HG02970 (cell line): Measurements from ENCODE around the gene CCDC106.

Experiments
- ATAC-seq: cut with Tn5 transposase; IDR thresholded peaks from one replicate; pipeline ENCODE4 v1.9.1; 2021; ENCODE audit warnings: mild to moderate bottlenecking, moderate library complexity, moderate number of reproducible peaks; ENCODE audit not compliant: unreplicated experiment, low FRiP score

The CCDC106 gene

GRCh38 chr19:55635334-55635717 lies 12.7 kb upstream of the CCDC106 start:
- ATAC-seq: no peak

- ATAC-seq: no peak
Measured at GRCh38 chr19:55635856-55636440, 12.1 kb upstream of the CCDC106 start.

- ATAC-seq: no peak
Measured at GRCh38 chr19:55636723-55637122, 11.3 kb upstream of the CCDC106 start.

GRCh38 chr19:55637534-55637933 lies 10.5 kb upstream of the CCDC106 start:
- ATAC-seq: no peak

GRCh38 chr19:55638864-55639359 lies 9.1 kb upstream of the CCDC106 start:
- ATAC-seq: no peak

GRCh38 chr19:55640043-55640576 lies 7.9 kb upstream of the CCDC106 start:
- ATAC-seq: no peak

GRCh38 chr19:55640577-55641425 lies 7.2 kb upstream of the CCDC106 start, which contains the start of gene ZNF580:
ZNF580 (plus strand) TSS chr19:55641002; CDS start chr19:55642509, 1,507 bp downstream.
- ATAC-seq: peak; percentile 35

GRCh38 chr19:55641426-55642152 lies 6.4 kb upstream of the CCDC106 start:
- ATAC-seq: no peak

GRCh38 chr19:55642153-55643002 lies 5.6 kb upstream of the CCDC106 start:
- ATAC-seq: no peak

- no peak for ATAC-seq
Measured at GRCh38 chr19:55643003-55643886, 4.8 kb upstream of the CCDC106 start, which contains the start of gene ZNF581. ZNF581 (plus strand) TSS chr19:55643649; CDS start chr19:55644572, 923 bp downstream.

GRCh38 chr19:55643887-55644176 lies 4.2 kb upstream of the CCDC106 start:
- no peak for ATAC-seq

GRCh38 chr19:55644191-55644833 lies 3.7 kb upstream of the CCDC106 start:
- ATAC-seq: no peak

- ATAC-seq: no peak
Measured at GRCh38 chr19:55644842-55645511, 3.0 kb upstream of the CCDC106 start.

- ATAC-seq: no peak
Measured at GRCh38 chr19:55645512-55645881, 2.5 kb upstream of the CCDC106 start.

- no peak for ATAC-seq
Measured at GRCh38 chr19:55646889-55647731, 902 bp upstream of the CCDC106 start.

GRCh38 chr19:55648585-55649267 lies 714 bp downstream of the CCDC106 start:
- no peak for ATAC-seq
